NT2/D1 (cell line): ENCODE data around the gene TTBK2.

Experiments
- DNase-seq: peaks from one replicate; pipeline ENCODE4 v3.0.0-alpha.2; 2011; ENCODE audit warnings: low read depth, low spot score
- H3K27me3 ChIP-seq: 2 replicates; pipeline ENCODE4 v1.6.0; 2011; ENCODE audit warnings: mild to moderate bottlenecking; ENCODE audit not compliant: insufficient read length, insufficient read depth
- H3K36me3 ChIP-seq: 2 replicates; pipeline ENCODE4 v1.6.1; 2011; ENCODE audit warnings: mild to moderate bottlenecking, low read length, mixed read lengths; ENCODE audit not compliant: insufficient read depth, insufficient read length
- H3K4me1 ChIP-seq: 2 replicates; pipeline ENCODE4 v1.5.1; 2011; ENCODE audit not compliant: insufficient read depth, insufficient read length
- H3K4me3 ChIP-seq: 2 replicates; pipeline ENCODE4 v1.5.1; 2011; ENCODE audit warnings: low read depth; ENCODE audit not compliant: insufficient read length
- H3K9ac ChIP-seq: 2 replicates; pipeline ENCODE4 v1.6.0; 2011; ENCODE audit warnings: low read depth; ENCODE audit not compliant: insufficient read length
- H3K9me3 ChIP-seq: 2 replicates; pipeline ENCODE4 v1.5.1; 2011; ENCODE audit warnings: mild to moderate bottlenecking, low read length; ENCODE audit not compliant: insufficient read depth
- SUZ12 ChIP-seq: IDR thresholded peaks from 2 replicates; pipeline ENCODE4 v1.6.1; 2011; ENCODE audit not compliant: insufficient read length, insufficient read depth; ENCODE audit errors: extremely low read depth
- YY1 ChIP-seq: IDR thresholded peaks from 2 replicates; pipeline ENCODE4 v1.6.1; 2011; ENCODE audit not compliant: insufficient read length, insufficient read depth
- ZNF274 ChIP-seq: IDR thresholded peaks from 2 replicates; pipeline ENCODE4 v1.6.1; 2011; ENCODE audit warnings: mild to moderate bottlenecking, low read depth, low read length

TTBK2 gene

GRCh38 chr15:42726114-42726513, 194.5 kb downstream of the TTBK2 start:
- Histone ChIP-seq H3K27me3 (no peaks in the 10 kb centered on the region), H3K9me3 (no peaks in the 10 kb centered on the region), H3K36me3 (peaks cover 86% of the 10 kb centered on the region), H3K4me3 (no peak overlapping the region), H3K9ac (no peak overlapping the region), H3K4me1 (peaks cover 11% of the 10 kb centered on the region)
- no peak for DNase-seq
- TF ChIP-seq SUZ12, result no peak

- DNase-seq, result no peak
- no peaks in the 10 kb centered on the region for H3K9me3 ChIP-seq
- peaks cover 7% of the 10 kb centered on the region for H3K4me1 ChIP-seq
- H3K9ac ChIP-seq, result no peak overlapping the region
- H3K4me3 ChIP-seq, result no peak overlapping the region
- no peak for TF ChIP-seq YY1
- TF ChIP-seq ZNF274, result no peak
- TF ChIP-seq SUZ12, result no peak
- peaks cover 84% of the 10 kb centered on the region for H3K36me3 ChIP-seq
- no peaks in the 10 kb centered on the region for H3K27me3 ChIP-seq
Measured at GRCh38 chr15:42725331-42725903, 195.2 kb downstream of the TTBK2 start.

GRCh38 chr15:42724276-42724675, 196.3 kb downstream of the TTBK2 start:
- peaks cover 86% of the 10 kb centered on the region for H3K36me3 ChIP-seq
- DNase-seq, result no peak
- H3K27me3 ChIP-seq, result no peaks in the 10 kb centered on the region
- H3K4me1 ChIP-seq, result peaks cover 3% of the 10 kb centered on the region
- H3K4me3 ChIP-seq, result no peak overlapping the region
- no peaks in the 10 kb centered on the region for H3K9me3 ChIP-seq
- H3K9ac ChIP-seq, result no peak overlapping the region
- TF ChIP-seq ZNF274 (no peak), YY1 (no peak), SUZ12 (no peak)

GRCh38 chr15:42723068-42723467, 197.5 kb downstream of the TTBK2 start:
- Histone ChIP-seq H3K4me1 (no peaks in the 10 kb centered on the region), H3K4me3 (no peak overlapping the region), H3K9ac (no peak overlapping the region), H3K27me3 (no peaks in the 10 kb centered on the region), H3K36me3 (peaks cover 78% of the 10 kb centered on the region), H3K9me3 (no peaks in the 10 kb centered on the region)
- no peak for TF ChIP-seq ZNF274
- no peak for TF ChIP-seq SUZ12
- no peak for DNase-seq

GRCh38 chr15:42721916-42722315, 198.7 kb downstream of the TTBK2 start:
- Histone ChIP-seq H3K9ac (no peak overlapping the region), H3K9me3 (no peaks in the 10 kb centered on the region), H3K4me1 (no peaks in the 10 kb centered on the region), H3K27me3 (no peaks in the 10 kb centered on the region), H3K36me3 (peaks cover 69% of the 10 kb centered on the region), H3K4me3 (no peak overlapping the region)
- TF ChIP-seq YY1 (no peak), ZNF274 (no peak), SUZ12 (no peak)
- DNase-seq, result no peak

GRCh38 chr15:42721016-42721415, 199.6 kb downstream of the TTBK2 start:
- no peak for DNase-seq
- TF ChIP-seq ZNF274 (no peak), YY1 (no peak), SUZ12 (no peak)
- Histone ChIP-seq H3K9me3 (no peaks in the 10 kb centered on the region), H3K27me3 (no peaks in the 10 kb centered on the region), H3K4me3 (no peak overlapping the region), H3K9ac (no peak overlapping the region), H3K4me1 (no peaks in the 10 kb centered on the region), H3K36me3 (peaks cover 60% of the 10 kb centered on the region)

- Histone ChIP-seq H3K4me3 (no peak overlapping the region), H3K9me3 (no peaks in the 10 kb centered on the region), H3K27me3 (no peaks in the 10 kb centered on the region), H3K9ac (no peak overlapping the region), H3K36me3 (peaks cover 53% of the 10 kb centered on the region), H3K4me1 (no peaks in the 10 kb centered on the region)
- no peak for DNase-seq
- TF ChIP-seq YY1 (no peak), SUZ12 (no peak), ZNF274 (no peak)
Measured at GRCh38 chr15:42720071-42720470, 200.5 kb downstream of the TTBK2 start.

GRCh38 chr15:42719043-42719442, 201.5 kb downstream of the TTBK2 start:
- Histone ChIP-seq H3K9me3 (no peaks in the 10 kb centered on the region), H3K4me1 (no peaks in the 10 kb centered on the region), H3K9ac (no peak overlapping the region), H3K27me3 (no peaks in the 10 kb centered on the region), H3K36me3 (peaks cover 43% of the 10 kb centered on the region), H3K4me3 (no peak overlapping the region)
- no peak for DNase-seq
- TF ChIP-seq SUZ12 (no peak), YY1 (no peak)
